VCaP (cell line): Measurements from ENCODE around the gene PPIB.

Source experiments
- H3K27ac ChIP-seq: fragments of 450-650 bp; 2 replicates; pipeline ENCODE4 v1.5.1; 2017
- CTCF ChIP-seq: fragments of 450-650 bp; conservative IDR thresholded peaks from 2 replicates; pipeline ENCODE4 v1.5.1; 2017; ENCODE audit warnings: mild to moderate bottlenecking, moderate library complexity

PPIB gene

GRCh38 chr15:64162869-64163658 lies at the start of gene PPIB:
Gene PPIB, minus strand, starts transcription at chr15:64163022. Its CDS starts 36 bp downstream, at chr15:64162986.
- TF ChIP-seq CTCF, result peak; percentile 72
- peak within 1 kb of the TSS; percentile 92 for H3K27ac ChIP-seq

- no peak overlapping the region for H3K27ac ChIP-seq
- no peak for TF ChIP-seq CTCF
Measured at GRCh38 chr15:64211696-64212095, 48.9 kb upstream of the PPIB start.

GRCh38 chr15:64210371-64210770 lies 47.5 kb upstream of the PPIB start:
- TF ChIP-seq CTCF, result no peak
- no peak overlapping the region for H3K27ac ChIP-seq

- peak; percentile 76 for TF ChIP-seq CTCF
- no peak overlapping the region for H3K27ac ChIP-seq
Measured at GRCh38 chr15:64209680-64210334, 47.0 kb upstream of the PPIB start.

- H3K27ac ChIP-seq, result no peak overlapping the region
- TF ChIP-seq CTCF, result no peak
Measured at GRCh38 chr15:64205202-64205601, 42.4 kb upstream of the PPIB start.

- H3K27ac ChIP-seq, result no peak overlapping the region
- no peak for TF ChIP-seq CTCF
Measured at GRCh38 chr15:64197425-64197824, 34.6 kb upstream of the PPIB start.

GRCh38 chr15:64193971-64194370 lies 31.1 kb upstream of the PPIB start:
- TF ChIP-seq CTCF, result peak; percentile 37

More at GRCh38 chr15:64193971-64194370, 31.1 kb upstream of the PPIB start:
- H3K27ac ChIP-seq, result no peak overlapping the region
